DND-41 (cell line): ENCODE data around the gene SERPING1.

Experiments used
- EZH2 ChIP-seq: IDR thresholded peaks from 3 replicates; pipeline ENCODE4 v1.6.1; 2012; ENCODE audit warnings: borderline replicate concordance, low read depth, mild to moderate bottlenecking, moderate library complexity, low read length, inconsistent platforms; ENCODE audit not compliant: severe bottlenecking
- TF ChIP-seq, protein P1 (sequence below): IDR thresholded peaks from 2 replicates; pipeline ENCODE4 v1.5.1; 2012; ENCODE audit warnings: borderline replicate concordance, low read length, moderate library complexity, mild to moderate bottlenecking; ENCODE audit not compliant: poor library complexity, severe bottlenecking; ENCODE audit errors: extremely low read depth

DNA sequence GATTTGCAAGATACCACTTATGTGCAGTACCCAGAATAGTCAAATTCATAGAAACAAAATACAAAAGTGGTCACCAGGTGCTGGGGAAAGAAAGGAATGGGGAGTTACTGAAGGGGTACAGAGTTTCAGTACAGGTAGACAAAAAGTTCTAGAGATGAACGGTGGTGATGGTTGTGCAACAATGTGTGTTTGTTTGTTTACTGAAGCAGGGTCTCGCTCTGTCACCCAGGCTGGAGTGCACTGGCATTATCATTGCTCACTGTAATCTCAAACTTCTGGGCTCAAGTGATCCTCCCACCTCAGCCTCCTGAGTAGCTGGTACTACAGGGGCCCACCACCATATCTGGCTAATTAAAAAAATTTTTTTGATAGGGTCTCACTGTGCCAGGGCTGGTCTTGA, 42.1 kb upstream of the SERPING1 start:
- TF ChIP-seq, protein P1, sequence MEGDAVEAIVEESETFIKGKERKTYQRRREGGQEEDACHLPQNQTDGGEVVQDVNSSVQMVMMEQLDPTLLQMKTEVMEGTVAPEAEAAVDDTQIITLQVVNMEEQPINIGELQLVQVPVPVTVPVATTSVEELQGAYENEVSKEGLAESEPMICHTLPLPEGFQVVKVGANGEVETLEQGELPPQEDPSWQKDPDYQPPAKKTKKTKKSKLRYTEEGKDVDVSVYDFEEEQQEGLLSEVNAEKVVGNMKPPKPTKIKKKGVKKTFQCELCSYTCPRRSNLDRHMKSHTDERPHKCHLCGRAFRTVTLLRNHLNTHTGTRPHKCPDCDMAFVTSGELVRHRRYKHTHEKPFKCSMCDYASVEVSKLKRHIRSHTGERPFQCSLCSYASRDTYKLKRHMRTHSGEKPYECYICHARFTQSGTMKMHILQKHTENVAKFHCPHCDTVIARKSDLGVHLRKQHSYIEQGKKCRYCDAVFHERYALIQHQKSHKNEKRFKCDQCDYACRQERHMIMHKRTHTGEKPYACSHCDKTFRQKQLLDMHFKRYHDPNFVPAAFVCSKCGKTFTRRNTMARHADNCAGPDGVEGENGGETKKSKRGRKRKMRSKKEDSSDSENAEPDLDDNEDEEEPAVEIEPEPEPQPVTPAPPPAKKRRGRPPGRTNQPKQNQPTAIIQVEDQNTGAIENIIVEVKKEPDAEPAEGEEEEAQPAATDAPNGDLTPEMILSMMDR, result no peak
- TF ChIP-seq EZH2, result no peak
